Measurements from ENCODE around the gene KCTD3.

DNA sequence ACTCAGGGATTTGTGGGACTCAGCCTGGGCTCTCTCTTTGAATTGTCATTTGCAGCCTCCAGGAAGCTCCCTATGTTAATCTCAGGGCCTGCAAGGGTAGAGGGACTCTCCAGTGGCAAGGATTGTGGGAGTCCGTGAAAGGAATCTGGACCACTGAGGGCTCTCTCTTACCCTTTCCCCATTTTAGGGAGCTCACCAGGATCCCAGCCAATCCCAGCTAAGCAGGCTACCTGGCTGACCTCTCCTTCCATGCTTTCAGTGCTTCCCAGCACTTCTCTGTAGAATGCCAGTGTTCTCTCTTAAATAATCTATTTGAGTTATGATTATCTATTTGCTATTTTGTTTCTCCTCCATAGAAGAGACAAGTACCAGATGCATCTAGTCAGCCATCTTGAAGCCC is 9.6 kb upstream of the KCTD3 start:
- TF ChIP-seq CTCF (IDR thresholded peaks at IDR 0.05; ENCODE audit: poor library complexity) (no peak), EZH2 (IDR thresholded peaks at IDR 0.05; ENCODE audit: borderline replicate concordance) (no peak)
